Epidermal melanocyte (primary cell): ENCODE data around the gene POMT2.

ENCODE experiments used
- DNase-seq: peaks from one replicate; pipeline ENCODE4 v3.0.0; 2011; ENCODE audit warnings: low spot score; ENCODE audit not compliant: insufficient read length

POMT2 gene

GRCh38 chr14:77240336-77240915 is 80.3 kb downstream of the POMT2 start:
- DNase-seq: no peak

- DNase-seq: no peak
These were observed 81.3 kb downstream of the POMT2 start for GRCh38 chr14:77239412-77239811.

DNA sequence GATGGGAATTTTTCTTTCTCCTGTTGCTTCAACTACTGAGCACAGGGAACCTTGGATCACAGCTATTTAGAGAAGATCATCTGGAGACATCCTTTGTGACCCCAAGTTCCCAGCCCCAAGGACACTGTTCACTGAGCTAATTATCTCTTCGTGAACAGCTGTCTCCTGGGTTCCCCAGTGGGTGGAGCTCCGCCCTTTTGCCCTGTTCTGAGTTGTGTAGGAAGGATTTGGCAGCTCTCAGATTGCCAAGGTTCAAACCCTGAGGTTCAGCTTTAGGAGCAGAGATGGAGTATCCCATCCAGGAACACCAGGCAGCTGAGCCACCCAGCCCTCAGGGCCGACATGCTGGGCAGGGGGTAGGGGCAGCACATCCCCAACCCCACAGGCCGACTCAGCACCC is 81.7 kb downstream of the POMT2 start:
- no peak for DNase-seq

- no peak for DNase-seq
These were observed 82.3 kb downstream of the POMT2 start for GRCh38 chr14:77238356-77238755.

- no peak for DNase-seq
These were observed 83.9 kb downstream of the POMT2 start for GRCh38 chr14:77236814-77237213.

DNA sequence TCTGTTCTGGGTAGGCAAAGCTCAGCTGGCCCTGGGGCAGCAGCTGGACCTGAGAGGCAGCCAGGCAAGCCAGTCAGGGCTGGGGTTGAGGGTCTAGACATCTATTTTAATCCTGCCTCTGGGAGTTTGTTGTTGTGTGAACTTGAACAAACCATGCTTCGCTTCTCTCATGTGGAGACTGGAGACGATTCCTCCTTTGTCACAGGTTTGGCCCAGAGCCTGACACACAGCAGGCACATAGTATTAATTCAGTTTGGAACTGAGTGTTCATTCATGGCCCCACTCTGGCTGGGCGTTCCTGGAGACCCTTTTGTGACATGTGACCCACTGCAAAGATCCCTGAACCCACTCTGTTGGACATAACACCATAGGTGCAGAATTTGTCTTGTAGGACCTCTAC is 89.0 kb downstream of the POMT2 start:
- DNase-seq: no peak

DNA sequence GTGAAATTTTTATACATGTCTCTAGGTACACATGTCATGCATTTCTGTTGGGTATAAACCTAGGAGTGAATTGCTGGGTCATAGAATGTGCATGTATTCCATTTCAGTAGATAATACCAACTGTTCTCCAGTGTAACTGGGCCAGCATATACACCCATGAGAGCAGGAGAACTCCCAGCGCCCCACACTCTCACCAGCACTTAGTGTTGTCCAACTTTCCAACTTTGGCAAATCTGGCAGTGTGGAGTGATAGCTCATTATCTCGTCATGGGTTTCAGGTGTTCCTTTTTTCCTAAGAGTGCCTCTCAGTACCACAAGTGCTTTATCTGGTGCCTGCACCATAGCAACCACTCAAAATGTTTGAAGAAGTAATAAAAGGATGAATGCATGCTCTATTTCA is 89.8 kb downstream of the POMT2 start:
- no peak for DNase-seq

DNA sequence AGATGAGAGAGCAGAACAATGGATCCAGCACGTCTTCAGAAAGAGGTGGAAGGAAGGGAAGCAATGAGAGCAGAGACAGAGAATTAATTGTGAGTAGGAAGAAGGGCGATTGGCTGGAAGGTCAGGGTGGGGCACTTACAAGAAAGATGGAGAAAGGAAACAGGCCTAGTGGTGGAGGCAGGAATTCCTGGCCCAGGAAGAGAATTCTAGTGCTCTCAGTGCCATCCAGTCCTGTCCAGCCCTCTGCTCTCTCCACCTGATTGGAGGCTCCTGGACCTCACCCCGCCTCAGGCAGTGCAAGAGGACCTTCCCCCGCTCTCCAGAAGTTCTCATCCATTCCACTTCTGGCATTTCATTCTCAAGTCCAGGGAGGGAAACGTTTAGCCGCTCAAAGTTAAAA is 92.6 kb downstream of the POMT2 start:
- no peak for DNase-seq

GRCh38 chr14:77225892-77226557 is 94.7 kb downstream of the POMT2 start:
- no peak for DNase-seq

DNA sequence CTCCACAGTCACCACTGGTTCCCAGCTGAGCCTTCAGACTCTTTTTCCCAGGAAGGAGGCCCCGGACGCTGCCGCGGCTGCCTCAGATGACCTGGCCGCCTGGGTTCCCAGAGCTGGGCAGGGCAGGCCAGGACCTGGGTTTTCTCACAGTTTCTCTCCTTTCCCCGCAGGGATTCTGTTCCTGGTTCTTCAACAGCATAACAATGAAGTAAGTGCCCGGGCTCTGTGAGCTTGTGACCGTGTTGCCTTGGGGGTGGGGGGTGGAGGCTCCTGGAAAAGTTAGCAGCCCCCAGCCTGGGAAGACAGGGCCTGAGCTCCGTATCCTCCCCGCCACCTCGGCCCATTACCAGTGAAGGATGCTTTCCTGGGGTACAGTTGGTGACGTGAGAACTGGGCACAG is 95.4 kb downstream of the POMT2 start:
- no peak for DNase-seq
